ENCODE data around the gene SCYGR1.
"Not testable (repeated sequence)": the region's sequence is repeated elsewhere in the genome, so short reads cannot be mapped to it uniquely, and the experiment has no call there.

The SCYGR1 gene

GRCh38 chr2:227387583-227387982 is at the start of gene SCYGR1:
Gene SCYGR1, minus strand, starts transcription at chr2:227387949. Its CDS starts 0 bp downstream, at chr2:227387949.
- DNase-seq (ENCODE audit: low read depth, low spot score) = not testable (repeated sequence)
- H3K27ac ChIP-seq = peak within 1 kb of the TSS; percentile 68

GRCh38 chr2:227436436-227437174 is 48.9 kb upstream of the SCYGR1 start:
- DNase-seq (ENCODE audit: low read depth, low spot score) = no peak
- no peak overlapping the region for H3K27ac ChIP-seq

- H3K27ac ChIP-seq = no peak overlapping the region
- no peak for DNase-seq (ENCODE audit: low read depth, low spot score)
These were observed 45.4 kb upstream of the SCYGR1 start for GRCh38 chr2:227433171-227433570.

- H3K27ac ChIP-seq = no peak overlapping the region
- DNase-seq (ENCODE audit: low read depth, low spot score) = no peak
These were observed 42.9 kb upstream of the SCYGR1 start for GRCh38 chr2:227430639-227431038.

GRCh38 chr2:227428731-227429285 is 41.1 kb upstream of the SCYGR1 start:
- no peak overlapping the region for H3K27ac ChIP-seq

GRCh38 chr2:227423656-227424499 is 36.1 kb upstream of the SCYGR1 start:
- no peak overlapping the region for H3K27ac ChIP-seq
- DNase-seq (ENCODE audit: low read depth, low spot score) = no peak

More at GRCh38 chr2:227428731-227429285, 41.1 kb upstream of the SCYGR1 start:
- no peak for DNase-seq (ENCODE audit: low read depth, low spot score)

GRCh38 chr2:227420087-227421052 is 32.6 kb upstream of the SCYGR1 start:
- no peak overlapping the region for H3K27ac ChIP-seq
- no peak for DNase-seq (ENCODE audit: low read depth, low spot score)

GRCh38 chr2:227416701-227417100 is 29.0 kb upstream of the SCYGR1 start:
- no peak overlapping the region for H3K27ac ChIP-seq
- no peak for DNase-seq (ENCODE audit: low read depth, low spot score)

GRCh38 chr2:227415538-227416424 is 28.0 kb upstream of the SCYGR1 start:
- DNase-seq (ENCODE audit: low read depth, low spot score) = peak; percentile 39
- peak overlapping the region; percentile 54 for H3K27ac ChIP-seq

GRCh38 chr2:227414846-227415245 is 27.1 kb upstream of the SCYGR1 start:
- peak overlapping the region; percentile 54 for H3K27ac ChIP-seq
- DNase-seq (ENCODE audit: low read depth, low spot score) = peak; percentile 78

- no peak overlapping the region for H3K27ac ChIP-seq
- DNase-seq (ENCODE audit: low read depth, low spot score) = no peak
These were observed 25.6 kb upstream of the SCYGR1 start for GRCh38 chr2:227413371-227413770.

- DNase-seq (ENCODE audit: low read depth, low spot score) = no peak
- H3K27ac ChIP-seq = no peak overlapping the region
These were observed 25.1 kb upstream of the SCYGR1 start for GRCh38 chr2:227412877-227413276.

- peak overlapping the region; percentile 73 for H3K27ac ChIP-seq
- DNase-seq (ENCODE audit: low read depth, low spot score) = no peak
These were observed 24.2 kb upstream of the SCYGR1 start for GRCh38 chr2:227411990-227412350.

- DNase-seq (ENCODE audit: low read depth, low spot score) = peak; percentile 97
- peak overlapping the region; percentile 73 for H3K27ac ChIP-seq
These were observed 23.7 kb upstream of the SCYGR1 start for GRCh38 chr2:227411320-227411989.

- H3K27ac ChIP-seq = no peak overlapping the region
- DNase-seq (ENCODE audit: low read depth, low spot score) = no peak
These were observed 22.4 kb upstream of the SCYGR1 start for GRCh38 chr2:227410191-227410590.

- DNase-seq (ENCODE audit: low read depth, low spot score) = peak; percentile 34
- peak overlapping the region; percentile 75 for H3K27ac ChIP-seq
These were observed 19.9 kb upstream of the SCYGR1 start for GRCh38 chr2:227407591-227408151.

- peak; percentile 80 for DNase-seq (ENCODE audit: low read depth, low spot score)
- H3K27ac ChIP-seq = peak overlapping the region; percentile 75
These were observed 18.7 kb upstream of the SCYGR1 start for GRCh38 chr2:227406177-227407031.
